Erythroblast (primary cell): ENCODE measurements around the gene PKMYT1.

Experiments used
- GATA1 ChIP-seq: IDR thresholded peaks from 2 replicates; pipeline ENCODE4 v1.6.1; 2011; ENCODE audit warnings: low read depth, mild to moderate bottlenecking, control low read depth, low read length, moderate library complexity
- POLR2A ChIP-seq: IDR thresholded peaks from 2 replicates; pipeline ENCODE4 v1.6.1; 2011; ENCODE audit warnings: mild to moderate bottlenecking, low read length

GRCh38 chr16:2979669-2980226 lies 498 bp downstream of the PKMYT1 start:
- TF ChIP-seq POLR2A: no peak
- TF ChIP-seq GATA1: no peak
